Suppressor macrophage (primary cell): Measurements from ENCODE around the gene HNRNPM.
"Not testable (repeated sequence)": the region's sequence is repeated elsewhere in the genome, so short reads cannot be mapped to it uniquely, and the experiment has no call there.

Source experiments
- DNase-seq, 4 experiments: peaks; one replicate each; pipeline ENCODE4 v3.0.0-alpha.2; 2020 to 2022
- total RNA-seq, 17 experiments: gene quantifications; one replicate each; lab custom pipeline; 2026; ENCODE audit warnings: mixed read lengths in 6 of 17, inconsistent platforms in 3 of 17; lab: John Stamatoyannopoulos, UW

HNRNPM gene, protein sequence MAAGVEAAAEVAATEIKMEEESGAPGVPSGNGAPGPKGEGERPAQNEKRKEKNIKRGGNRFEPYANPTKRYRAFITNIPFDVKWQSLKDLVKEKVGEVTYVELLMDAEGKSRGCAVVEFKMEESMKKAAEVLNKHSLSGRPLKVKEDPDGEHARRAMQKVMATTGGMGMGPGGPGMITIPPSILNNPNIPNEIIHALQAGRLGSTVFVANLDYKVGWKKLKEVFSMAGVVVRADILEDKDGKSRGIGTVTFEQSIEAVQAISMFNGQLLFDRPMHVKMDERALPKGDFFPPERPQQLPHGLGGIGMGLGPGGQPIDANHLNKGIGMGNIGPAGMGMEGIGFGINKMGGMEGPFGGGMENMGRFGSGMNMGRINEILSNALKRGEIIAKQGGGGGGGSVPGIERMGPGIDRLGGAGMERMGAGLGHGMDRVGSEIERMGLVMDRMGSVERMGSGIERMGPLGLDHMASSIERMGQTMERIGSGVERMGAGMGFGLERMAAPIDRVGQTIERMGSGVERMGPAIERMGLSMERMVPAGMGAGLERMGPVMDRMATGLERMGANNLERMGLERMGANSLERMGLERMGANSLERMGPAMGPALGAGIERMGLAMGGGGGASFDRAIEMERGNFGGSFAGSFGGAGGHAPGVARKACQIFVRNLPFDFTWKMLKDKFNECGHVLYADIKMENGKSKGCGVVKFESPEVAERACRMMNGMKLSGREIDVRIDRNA
- 51.6 to 174 (median 100) reads per million in 17 experiments for total RNA-seq

DNA sequence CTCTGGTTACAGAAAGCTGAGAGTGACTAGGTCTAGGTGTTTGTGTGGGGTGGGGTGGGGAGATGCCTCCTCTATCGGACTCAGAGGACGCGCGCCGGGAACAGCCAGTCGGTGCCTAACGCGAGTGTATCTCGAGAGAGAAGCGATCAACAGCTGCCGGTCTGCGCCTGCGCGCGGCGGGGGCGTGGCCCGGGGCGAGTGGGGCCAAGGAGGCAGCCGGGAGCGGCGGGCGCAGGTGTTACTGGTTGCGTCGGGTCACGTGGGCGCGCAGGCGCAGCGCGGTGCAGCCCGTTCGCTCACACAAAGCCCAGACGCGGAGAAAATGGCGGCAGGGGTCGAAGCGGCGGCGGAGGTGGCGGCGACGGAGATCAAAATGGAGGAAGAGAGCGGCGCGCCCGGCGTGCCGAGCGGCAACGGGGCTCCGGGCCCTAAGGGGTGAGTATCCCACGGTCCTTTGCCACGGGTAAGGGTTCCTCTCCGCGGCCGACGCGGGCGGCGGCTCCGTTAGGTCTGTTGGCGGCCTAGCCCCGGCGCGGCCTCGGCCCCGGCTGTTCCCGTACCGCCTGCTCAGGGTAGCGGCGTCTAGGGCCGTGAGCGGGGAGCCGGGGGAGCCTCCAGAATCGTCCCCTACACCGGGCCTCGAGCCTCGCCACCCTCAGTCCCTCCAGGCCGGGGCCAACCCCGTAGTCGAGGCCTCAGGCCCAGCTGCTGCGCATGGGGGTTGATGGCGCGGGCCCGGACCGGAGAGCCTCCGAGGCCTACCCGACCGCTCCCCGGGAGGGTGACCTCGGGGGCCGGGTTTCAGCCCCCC lies at the start of gene HNRNPM:
TSS of gene HNRNPM (plus strand) at position 299 of the 811 bp plus-strand sequence. CDS start at position 323, 24 bp downstream.
- DNase-seq = peak; percentile 99 to 100 (median 100)

DNA sequence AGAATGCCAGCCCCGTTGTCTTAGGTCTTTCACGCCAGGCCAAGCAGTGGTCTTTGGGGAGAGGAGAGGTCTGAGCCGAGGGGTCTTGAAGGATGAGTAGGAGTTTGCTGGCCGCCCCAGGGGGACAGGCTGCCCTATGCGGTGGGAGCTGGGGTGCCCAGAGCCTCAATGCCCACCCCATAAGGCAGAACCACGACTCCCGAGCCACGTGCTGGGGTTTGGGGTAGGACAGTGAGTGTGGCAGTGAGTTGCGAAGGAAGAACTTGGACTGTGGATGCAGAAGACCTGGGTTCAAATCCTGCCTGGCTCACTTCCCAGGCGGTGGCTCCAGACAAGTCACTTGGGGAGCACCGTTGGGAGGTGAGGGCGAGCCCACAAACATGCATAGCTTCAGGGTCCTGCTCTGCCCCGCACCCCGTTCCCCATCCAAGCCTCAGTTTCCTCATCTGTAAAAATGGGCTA lies 49.1 kb upstream of the HNRNPM start:
- no peak for DNase-seq

DNA sequence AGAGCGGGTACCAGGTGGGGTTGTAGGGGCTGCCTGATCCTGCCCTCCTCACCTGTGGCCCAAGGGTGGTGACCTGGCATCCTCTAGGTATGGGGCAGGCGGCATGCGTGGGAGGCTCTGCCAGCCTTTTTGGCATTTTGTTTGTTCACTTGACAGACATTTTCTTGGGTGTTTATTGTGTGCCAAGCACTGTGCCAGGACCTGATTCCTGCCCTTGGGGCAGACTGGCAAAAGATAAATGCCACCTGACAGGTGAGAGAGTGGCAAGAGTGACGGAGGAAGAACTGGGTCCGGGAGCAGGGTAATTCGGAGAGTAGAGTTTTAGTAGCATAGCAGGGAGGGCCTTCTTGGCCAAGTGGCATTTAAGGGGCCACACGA lies 48.6 kb upstream of the HNRNPM start:
- DNase-seq = no peak

DNA sequence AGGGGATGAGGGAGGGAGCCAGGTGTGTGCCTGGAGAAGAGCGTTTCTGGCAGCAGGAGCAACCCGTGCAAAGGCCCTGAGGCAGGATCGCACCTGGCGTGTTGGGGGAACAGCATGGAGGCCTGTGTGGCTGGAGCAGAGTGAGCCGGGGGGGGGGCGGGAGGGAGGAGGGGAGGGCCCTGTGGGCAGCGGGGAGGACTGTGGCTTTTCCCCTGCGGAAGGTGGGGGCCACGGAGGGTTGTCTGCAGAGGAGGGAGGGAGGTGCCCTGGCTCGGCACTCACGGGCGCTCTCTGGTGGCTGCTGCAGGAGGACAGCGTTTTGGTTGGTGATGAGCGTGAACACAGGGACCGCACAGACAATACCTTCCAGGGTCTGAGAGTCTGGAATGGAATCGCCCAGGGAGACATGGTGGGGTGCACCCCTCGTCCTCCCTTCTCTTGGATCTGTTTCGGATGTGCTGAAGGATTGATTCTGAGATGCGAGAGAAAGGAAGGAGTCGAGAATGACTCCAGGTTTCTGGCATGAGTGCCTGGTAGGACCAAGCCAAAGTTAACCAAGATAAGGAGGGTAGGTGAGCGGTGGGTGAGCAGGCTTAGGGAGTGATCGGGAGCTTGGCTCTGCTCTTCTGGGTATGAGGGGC lies 48.1 kb upstream of the HNRNPM start:
- peak; percentile 68 to 80 (median 75) for DNase-seq

DNA sequence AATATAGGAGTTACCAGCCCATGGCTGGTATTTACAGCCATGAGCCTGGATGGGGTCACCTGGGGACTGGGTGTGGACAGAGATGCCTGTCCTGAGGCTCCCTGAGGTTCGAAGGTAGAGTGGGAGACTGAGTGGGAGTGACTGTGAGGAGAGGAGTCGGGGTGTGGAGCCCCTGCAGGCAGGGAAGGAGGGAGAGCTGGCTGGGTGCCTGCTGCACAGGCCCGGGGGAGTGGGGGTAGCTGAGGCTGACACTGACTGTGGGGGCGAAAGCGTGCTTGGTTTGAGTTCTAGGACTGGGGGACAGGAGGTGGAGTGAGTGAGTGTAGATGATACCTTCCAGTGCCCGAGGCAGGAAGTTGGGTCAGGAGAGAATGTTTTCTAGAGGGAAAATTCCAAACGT lies 47.5 kb upstream of the HNRNPM start:
- DNase-seq = no peak

DNA sequence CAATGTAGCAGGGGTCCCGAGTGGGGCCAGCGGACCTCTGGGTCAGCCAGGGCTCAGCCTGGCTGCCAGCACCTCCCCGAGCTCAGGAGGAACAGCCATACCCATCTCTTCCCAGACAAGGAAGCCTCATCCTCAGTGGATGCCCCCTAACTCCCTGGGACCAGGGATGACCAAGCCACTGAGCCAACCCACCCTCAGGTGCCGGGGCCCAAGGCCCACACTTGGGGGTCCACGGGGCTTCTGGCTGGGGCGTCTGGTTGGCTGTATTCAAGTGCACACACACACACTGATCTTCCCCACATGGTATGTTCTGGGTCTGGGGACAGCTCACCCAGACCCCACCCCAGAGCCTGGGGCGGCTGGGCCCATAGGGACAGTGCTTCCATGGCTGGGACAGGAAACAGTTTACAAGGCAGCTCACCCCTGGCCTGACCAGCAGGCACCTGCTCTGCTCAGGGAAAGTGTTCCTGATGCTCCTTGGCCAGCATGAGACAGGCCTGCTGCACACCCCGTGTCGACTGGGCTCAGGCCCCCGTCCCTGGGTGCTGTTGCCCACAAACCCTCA lies 46.9 kb upstream of the HNRNPM start:
- DNase-seq = no peak

DNA sequence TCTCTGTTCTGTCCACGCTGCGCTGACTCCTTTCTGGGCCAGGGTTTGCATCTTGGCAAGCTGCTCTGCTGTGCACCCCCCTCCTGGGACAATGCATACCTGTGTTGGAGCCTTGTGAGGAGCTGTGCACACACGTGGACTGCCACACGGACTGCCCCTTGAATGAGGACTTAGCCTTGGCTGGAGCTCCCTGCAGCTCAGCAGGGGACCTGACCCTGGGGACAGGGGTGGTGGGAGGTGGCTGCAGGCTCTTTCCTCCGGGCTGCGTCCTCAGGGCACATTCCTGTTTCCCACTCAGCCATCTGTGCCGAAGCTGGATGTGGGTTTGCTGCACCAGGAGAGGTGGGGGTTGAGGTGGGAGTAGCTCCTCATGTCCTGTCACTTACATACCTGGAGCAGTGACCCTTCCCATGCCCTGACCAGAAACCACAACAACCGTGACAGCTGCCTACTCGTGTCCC lies 46.4 kb upstream of the HNRNPM start:
- no peak for DNase-seq

DNA sequence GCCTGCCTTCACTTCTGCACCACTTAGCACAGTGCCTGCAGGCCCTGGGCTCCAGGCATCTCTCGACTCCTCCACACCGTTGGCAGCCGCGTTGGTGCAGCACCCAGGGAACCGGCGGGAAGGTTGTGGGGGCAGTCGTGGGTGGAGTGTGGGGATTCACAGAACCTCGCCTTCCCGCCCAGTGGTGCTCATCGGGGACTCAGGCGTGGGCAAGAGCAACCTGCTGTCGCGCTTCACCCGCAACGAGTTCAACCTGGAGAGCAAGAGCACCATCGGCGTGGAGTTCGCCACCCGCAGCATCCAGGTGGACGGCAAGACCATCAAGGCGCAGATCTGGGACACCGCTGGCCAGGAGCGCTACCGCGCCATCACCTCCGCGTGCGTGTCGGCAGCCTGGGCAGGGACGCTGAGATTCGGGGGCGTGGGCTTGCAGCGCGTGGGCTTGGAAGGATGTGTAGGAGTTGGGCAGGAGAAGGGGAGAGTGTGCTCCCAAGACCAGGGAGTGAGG lies 45.0 kb upstream of the HNRNPM start:
- no peak for DNase-seq

DNA sequence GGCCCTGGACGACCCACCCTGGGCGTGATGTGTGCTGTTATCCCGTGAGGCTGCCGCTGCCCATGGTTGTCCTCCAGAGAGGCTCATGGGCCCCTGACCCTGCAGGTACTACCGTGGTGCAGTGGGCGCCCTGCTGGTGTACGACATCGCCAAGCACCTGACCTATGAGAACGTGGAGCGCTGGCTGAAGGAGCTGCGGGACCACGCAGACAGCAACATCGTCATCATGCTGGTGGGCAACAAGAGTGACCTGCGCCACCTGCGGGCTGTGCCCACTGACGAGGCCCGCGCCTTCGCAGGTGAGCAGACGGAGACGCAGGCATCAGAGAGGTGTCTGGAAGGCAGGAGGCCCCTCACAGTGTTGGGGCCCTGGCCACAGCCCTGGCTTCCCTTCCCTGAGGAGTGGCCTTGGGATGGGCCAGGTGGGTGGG lies 42.8 kb upstream of the HNRNPM start:
- DNase-seq = no peak

DNA sequence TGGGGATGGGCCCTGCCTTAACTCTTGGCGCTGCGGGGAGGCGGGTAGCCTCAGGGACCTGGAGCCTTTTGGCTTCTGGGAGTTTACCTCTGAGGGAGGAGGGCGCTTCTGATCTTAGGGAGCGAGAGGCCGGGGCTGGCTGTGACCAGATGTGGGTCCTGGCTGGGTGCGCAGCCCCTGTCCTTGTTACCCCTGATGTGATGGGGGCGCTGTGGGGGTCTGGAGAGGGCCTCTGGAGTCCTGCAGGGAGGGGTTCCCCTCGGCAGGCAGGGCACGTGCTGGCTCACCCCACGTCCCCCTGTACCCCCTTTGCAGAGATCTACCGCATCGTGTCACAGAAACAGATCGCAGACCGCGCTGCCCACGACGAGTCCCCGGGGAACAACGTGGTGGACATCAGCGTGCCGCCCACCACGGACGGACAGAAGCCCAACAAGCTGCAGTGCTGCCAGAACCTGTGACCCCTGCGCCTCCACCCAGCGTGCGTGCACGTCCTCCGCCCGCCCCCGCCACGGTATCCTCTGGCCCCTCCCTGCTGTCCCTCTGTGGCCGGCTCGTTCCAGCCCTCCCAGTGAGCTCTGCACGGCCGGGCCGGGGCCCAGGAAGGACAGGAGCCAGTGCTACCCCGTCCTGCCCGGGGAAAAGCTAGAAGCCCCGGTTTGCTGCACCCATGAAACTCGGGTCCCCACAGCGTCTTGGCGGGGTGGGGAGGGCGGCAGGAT lies 41.5 kb upstream of the HNRNPM start:
- no peak for DNase-seq

DNA sequence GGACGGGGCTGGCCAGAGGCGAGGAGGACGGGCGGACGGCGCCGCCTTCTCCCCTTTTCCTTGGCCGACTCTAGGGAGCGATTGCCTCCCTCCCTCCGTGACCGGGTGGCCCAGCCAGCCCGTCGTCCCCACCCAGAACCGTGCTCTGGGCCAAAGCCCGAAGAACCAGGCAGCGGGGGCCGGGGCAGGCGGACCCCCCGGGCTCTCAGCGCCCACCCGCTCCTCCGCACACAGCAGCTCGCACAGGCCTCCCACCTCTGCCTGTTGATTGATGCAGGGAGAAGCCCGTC lies 41.0 kb upstream of the HNRNPM start:
- no peak for DNase-seq

DNA sequence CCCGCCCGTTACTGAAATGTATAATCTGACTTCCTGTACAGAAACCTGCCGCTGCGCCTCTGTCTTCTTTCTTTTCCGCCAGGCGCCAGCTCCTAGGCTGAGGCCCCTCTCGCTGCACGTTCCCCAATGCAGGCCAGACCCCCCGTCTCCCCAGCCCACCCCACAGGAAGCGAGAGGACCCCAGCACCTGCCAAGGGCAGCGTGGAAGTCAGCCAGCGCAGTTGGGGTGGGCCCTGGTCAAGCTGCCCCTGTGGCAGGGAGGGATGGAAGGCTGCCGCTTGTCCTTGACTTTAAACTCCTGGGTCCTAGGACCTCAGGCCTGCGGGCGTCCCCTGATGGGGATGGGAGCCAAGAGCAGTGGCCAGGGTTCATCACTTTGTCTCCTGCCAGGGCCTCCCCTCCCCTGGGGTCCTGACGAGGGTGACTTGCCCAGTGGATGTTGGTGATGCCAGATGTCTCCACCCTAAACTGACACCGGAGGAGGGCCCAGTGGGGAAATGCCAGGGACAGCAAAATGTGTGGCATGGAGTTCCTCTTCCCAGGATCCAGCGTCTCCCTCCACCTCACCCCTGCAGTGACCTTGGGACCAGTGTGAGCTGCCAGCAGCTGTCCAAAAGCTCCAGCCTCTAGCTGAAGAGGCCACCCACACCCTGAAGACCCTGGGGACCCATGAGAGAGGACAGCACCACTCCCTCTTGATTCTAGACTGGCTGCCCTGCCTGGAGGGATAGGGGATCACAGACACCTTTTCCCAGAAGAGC lies 40.2 kb upstream of the HNRNPM start:
- DNase-seq = no peak

DNA sequence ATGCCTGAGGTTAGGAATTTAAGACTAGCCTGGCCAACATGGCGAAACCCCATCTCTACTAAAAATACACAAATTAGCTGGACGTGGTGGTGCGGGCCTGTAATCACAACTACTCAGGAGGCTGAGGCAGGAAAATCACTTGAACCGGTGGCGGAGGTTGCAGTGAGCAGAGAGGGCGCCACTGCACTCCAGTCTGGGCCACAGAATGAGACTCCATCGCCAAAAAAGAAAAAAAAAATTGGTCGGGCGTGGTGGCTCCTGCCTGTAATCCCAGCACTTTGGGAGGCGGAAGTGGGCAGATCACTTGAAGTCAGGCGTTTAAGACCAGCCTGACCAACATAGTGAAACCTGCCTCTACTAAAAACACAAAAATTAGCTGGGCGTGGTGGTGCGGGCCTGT lies 34.1 kb upstream of the HNRNPM start:
- not testable (repeated sequence) for DNase-seq

DNA sequence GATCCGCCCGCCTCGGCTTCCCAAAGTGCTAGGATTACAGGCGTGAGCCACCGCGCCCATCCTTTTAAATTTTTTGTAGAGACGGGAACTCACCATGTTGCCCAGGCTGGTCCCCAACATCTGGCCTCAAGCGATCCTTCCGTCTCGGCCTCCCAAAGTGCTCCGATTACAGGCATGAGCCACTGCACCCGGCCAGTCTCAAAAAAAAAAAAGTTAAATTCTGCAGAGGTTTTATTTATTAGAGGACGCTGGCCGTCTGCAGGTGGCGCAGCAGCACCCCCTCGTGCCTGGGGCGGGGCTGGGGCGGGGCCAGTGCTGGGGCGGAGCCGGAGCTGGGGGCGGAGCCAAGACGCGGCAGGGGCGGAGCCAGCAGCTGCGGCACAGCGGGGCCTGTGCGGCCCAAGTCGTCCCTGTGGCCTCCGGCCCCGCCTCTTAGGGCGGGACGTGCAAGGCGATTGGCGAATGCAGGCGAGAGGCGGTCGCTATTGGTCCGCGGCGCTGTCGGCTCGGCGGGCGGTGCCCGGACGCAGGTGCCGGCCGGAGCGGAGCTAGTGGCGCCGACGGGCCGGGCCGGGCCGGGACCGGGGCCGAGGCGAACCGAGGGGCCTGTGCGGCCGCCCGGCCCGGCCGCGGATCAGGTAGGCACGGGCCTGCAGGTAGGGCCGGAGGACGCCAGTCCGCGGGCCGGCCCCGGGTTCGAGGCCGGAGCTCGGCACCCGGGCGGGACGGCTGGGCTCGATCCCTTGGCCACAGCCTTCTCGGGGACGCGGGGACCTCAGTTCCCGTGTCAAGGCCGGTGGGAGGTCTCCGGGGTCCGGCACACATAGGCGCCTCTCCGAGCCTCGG lies 31.8 kb upstream of the HNRNPM start, which contains the start of gene MARCHF2:
TSS of gene MARCHF2 (plus strand) at position 523 of the 846 bp plus-strand sequence. CDS start 8,536 bp downstream, outside the sequence.
- DNase-seq = peak; percentile 99

DNA sequence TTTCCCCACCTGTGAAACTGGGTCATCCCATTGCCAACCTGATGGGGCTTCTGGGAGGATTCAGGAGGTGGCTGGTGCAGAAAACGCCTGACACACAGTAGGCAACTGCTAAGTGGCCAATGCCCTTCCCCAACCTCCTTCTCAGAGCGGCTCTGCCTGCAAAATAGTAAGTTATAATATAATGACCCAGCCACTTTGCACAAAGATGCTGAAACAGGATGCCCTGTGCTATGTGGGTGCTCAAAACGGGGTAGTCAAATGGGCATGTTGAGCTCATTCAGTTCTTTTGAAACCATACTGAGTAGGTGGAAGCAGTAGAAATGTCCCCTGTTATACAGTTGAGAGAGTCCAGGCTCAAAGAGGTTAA lies 31.2 kb upstream of the HNRNPM start:
- peak; percentile 57 to 81 (median 70) for DNase-seq

DNA sequence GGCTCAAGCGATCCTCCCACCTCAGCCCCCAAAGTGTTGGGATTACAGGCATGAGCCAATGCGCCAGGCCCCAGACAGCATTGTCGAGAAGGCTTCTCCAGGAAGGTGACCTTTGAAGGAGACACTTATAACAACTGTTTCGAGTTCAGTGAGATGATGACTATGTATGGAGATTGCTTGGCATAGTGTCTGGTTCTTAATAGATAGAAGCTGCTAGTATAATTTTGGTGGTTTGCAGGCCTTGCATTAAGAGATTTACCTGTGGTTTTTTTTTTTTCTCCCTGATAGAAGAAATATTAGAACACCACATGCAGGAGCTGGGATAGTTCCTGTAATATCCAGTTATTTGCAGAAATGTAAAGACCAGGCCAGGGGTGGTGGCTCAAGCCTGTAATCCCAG lies 28.0 kb upstream of the HNRNPM start:
- no peak for DNase-seq

DNA sequence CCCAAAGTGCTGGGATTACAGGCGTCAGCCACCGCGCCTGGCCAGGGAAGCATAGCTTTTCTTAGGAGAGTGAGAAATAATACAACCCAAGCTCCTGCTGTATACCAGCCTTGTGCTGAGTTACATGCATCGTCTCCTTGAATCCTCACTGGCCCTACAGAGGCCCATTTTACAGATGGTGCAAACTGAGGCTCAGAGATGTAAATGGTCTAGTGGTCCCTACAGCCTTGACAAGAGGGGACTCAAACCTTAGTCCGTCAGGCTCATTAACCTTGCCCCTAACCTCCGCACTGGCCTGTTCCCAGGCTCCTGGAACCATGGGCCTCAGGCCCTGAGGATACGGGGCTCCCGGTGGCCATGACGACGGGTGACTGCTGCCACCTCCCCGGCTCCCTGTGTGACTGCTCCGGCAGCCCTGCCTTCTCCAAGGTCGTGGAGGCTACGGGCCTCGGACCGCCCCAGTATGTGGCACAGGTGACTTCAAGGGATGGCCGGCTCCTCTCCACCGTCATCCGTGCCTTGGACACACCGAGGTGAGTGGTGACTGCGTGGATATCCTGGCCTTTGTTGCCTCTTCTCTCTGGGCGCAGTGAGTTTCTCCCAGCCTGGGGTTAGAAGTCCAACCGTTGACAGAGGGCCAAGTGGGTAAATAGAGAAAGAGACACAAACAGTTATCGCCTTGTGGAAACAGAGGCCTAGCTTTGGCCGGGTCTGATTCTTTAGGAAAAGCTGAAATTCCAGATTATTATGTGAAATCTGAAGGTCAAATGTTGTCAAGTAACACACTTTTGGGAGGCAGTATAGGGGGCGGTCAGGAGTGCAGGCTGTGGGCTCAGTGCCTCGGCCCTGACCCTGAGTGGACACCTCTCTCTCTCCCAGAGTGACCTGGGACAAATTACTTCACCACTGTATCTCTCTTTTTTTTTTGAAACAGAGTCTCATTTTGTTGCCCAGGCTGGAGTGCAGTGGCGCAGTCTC lies 23.0 kb upstream of the HNRNPM start:
- DNase-seq = no peak

DNA sequence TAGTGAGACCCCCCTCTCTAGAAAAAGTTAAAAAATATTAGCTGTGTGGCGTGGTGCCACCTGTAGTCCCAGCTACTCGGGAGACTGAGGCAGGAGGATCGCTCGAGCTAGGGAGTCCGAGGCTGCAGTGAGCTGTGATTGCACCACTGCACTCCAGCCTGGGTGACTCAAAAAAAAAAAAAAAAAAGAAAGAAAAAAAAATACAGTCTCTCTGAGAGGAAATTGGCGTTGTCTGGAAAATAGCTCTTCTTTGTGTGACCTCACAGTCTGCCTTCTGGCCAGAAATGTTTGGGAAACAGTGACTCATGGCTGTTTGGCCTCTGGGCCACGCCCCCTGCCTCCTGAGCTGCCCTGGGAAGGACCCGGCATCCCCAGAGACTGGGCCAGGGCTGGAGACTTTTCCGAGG lies 21.0 kb upstream of the HNRNPM start:
- peak; percentile 93 to 98 (median 96) for DNase-seq
